WTC11 (cell line): ENCODE data around the gene MAP4K1. TPM values are rescaled to one million over a fixed set of nuclear protein-coding genes. Genes with fewer than 3 reads are reported as not detected.
A peak's percentile ranks its signal among the peaks of the same experiment; 100 is the strongest.

Experiments used
- ATF6 ChIP-seq: sonication (generic); formaldehyde crosslinking; IDR thresholded peaks from 2 replicates; pipeline ENCODE4 v1.8.1; 2023; ENCODE audit warnings: mild to moderate bottlenecking, missing genetic modification reagents
- CDX4 ChIP-seq: fragments of 250-450 bp; sonication (Bioruptor Pico); IDR thresholded peaks from 2 replicates; pipeline ENCODE4 v1.9.0; 2021; ENCODE audit warnings: moderate library complexity, mild to moderate bottlenecking, inconsistent platforms, borderline replicate concordance
- E2F1 ChIP-seq: sonication (generic); formaldehyde crosslinking; IDR thresholded peaks from 2 replicates; pipeline ENCODE4 v1.8.0; 2022; ENCODE audit warnings: mild to moderate bottlenecking, missing genetic modification reagents
- E2F5 ChIP-seq: sonication (generic); formaldehyde crosslinking; IDR thresholded peaks from 2 replicates; pipeline ENCODE4 v1.8.1; 2022; ENCODE audit warnings: mild to moderate bottlenecking, moderate library complexity, missing genetic modification reagents
- FOXK1 ChIP-seq: sonication (generic); formaldehyde crosslinking; IDR thresholded peaks from 2 replicates; pipeline ENCODE4 v1.8.0; 2022; ENCODE audit warnings: mild to moderate bottlenecking, moderate library complexity, missing genetic modification reagents
- FOXP4 ChIP-seq: sonication (generic); formaldehyde crosslinking; IDR thresholded peaks from 2 replicates; pipeline ENCODE4 v1.8.0; 2022; ENCODE audit warnings: mild to moderate bottlenecking, missing genetic modification reagents
- IRF2 ChIP-seq: sonication (generic); formaldehyde crosslinking; IDR thresholded peaks from 2 replicates; pipeline ENCODE4 v1.8.0; 2022; ENCODE audit warnings: low read depth, missing genetic modification reagents, borderline replicate concordance
- KAT7 ChIP-seq: sonication (generic); formaldehyde crosslinking; IDR thresholded peaks from 2 replicates; pipeline ENCODE4 v1.8.1; 2023; ENCODE audit warnings: missing genetic modification reagents, mild to moderate bottlenecking, borderline replicate concordance
- MLX ChIP-seq: sonication (generic); formaldehyde crosslinking; IDR thresholded peaks from 2 replicates; pipeline ENCODE4 v1.8.1; 2023; ENCODE audit warnings: mild to moderate bottlenecking, missing genetic modification reagents, moderate library complexity
- MXD4 ChIP-seq: fragments of 250-450 bp; sonication (Bioruptor Pico); IDR thresholded peaks from 2 replicates; pipeline ENCODE4 v1.8.0; 2021; ENCODE audit warnings: mild to moderate bottlenecking, moderate library complexity, borderline replicate concordance
- NFATC4 ChIP-seq: fragments of 250-450 bp; sonication (Bioruptor Pico); IDR thresholded peaks from 2 replicates; pipeline ENCODE4 v1.9.0; 2021; ENCODE audit warnings: mild to moderate bottlenecking
- NR2C2 ChIP-seq: sonication (generic); formaldehyde crosslinking; IDR thresholded peaks from 2 replicates; pipeline ENCODE4 v1.8.0; 2022; ENCODE audit warnings: mild to moderate bottlenecking, missing genetic modification reagents
- NR3C1 ChIP-seq: sonication (generic); formaldehyde crosslinking; conservative IDR thresholded peaks from 2 replicates; pipeline ENCODE4 v1.8.1; 2023; ENCODE audit warnings: low read depth, mild to moderate bottlenecking, missing genetic modification reagents
- OVOL2 ChIP-seq: fragments of 250-450 bp; sonication (Bioruptor Pico); IDR thresholded peaks from 2 replicates; pipeline ENCODE4 v1.9.0; 2021; ENCODE audit warnings: mild to moderate bottlenecking, borderline replicate concordance
- PRDM15 ChIP-seq: sonication (generic); formaldehyde crosslinking; IDR thresholded peaks from 2 replicates; pipeline ENCODE4 v1.8.0; 2022; ENCODE audit warnings: missing genetic modification reagents
- PRRX2 ChIP-seq: fragments of 250-450 bp; sonication (Bioruptor Pico); IDR thresholded peaks from 2 replicates; pipeline ENCODE4 v1.8.0; 2021; ENCODE audit warnings: mild to moderate bottlenecking
- SP1 ChIP-seq: sonication (generic); formaldehyde crosslinking; conservative IDR thresholded peaks from 2 replicates; pipeline ENCODE4 v1.8.1; 2022; ENCODE audit warnings: missing genetic modification reagents
- TEAD4 ChIP-seq: sonication (generic); formaldehyde crosslinking; IDR thresholded peaks from 2 replicates; pipeline ENCODE4 v1.8.0; 2022; ENCODE audit warnings: mild to moderate bottlenecking, missing genetic modification reagents
- USF1 ChIP-seq: sonication (generic); formaldehyde crosslinking; IDR thresholded peaks from 2 replicates; pipeline ENCODE4 v1.8.0; 2022; ENCODE audit warnings: mild to moderate bottlenecking, missing genetic modification reagents
- USF2 ChIP-seq: sonication (generic); formaldehyde crosslinking; IDR thresholded peaks from 2 replicates; pipeline ENCODE4 v1.8.1; 2023; ENCODE audit warnings: mild to moderate bottlenecking, missing genetic modification reagents, moderate library complexity
- ZMAT4 ChIP-seq: fragments of 250-450 bp; sonication (Bioruptor Pico); IDR thresholded peaks from 2 replicates; pipeline ENCODE4 v1.9.0; 2021; ENCODE audit warnings: mild to moderate bottlenecking
- ZNF121 ChIP-seq: sonication (generic); formaldehyde crosslinking; IDR thresholded peaks from 2 replicates; pipeline ENCODE4 v1.8.0; 2023; ENCODE audit warnings: missing genetic modification reagents
- ZNF219 ChIP-seq: sonication (generic); formaldehyde crosslinking; IDR thresholded peaks from 2 replicates; pipeline ENCODE4 v1.8.0; 2023; ENCODE audit warnings: missing genetic modification reagents, mild to moderate bottlenecking, borderline replicate concordance
- total RNA-seq: library from RNA; stranded (reverse); gene quantifications from 3 replicates; pipeline ENCODE4 v1.2.3, GENCODE V29; 2021

Gene MAP4K1
- total RNA-seq, 1 experiment from 2014 or later: 14.0 TPM

- TF ChIP-seq CDX4 (no peak), FOXK1 (0 out of 2 replicates have a peak, but pooled peaks have one; percentile 50), NR3C1 (CRISPR knock-in tag) (no peak), IRF2 (CRISPR knock-in tag) (no peak), PRDM15 (CRISPR knock-in tag) (no peak), MXD4 (CRISPR knock-in tag) (no peak), ZNF219 (no peak), KAT7 (CRISPR knock-in tag) (no peak), E2F5 (no peak), FOXP4 (CRISPR knock-in tag) (peak; percentile 66; the same call in 1 of the 2 replicates), SP1 (peak; percentile 74), MLX (CRISPR knock-in tag) (no peak), ZNF121 (CRISPR knock-in tag) (no peak), NR2C2 (CRISPR knock-in tag) (no peak), USF1 (CRISPR knock-in tag) (no peak), ZMAT4 (no peak), PRRX2 (CRISPR knock-in tag) (no peak), USF2 (CRISPR knock-in tag) (no peak), TEAD4 (CRISPR knock-in tag) (peak; percentile 75; the same call in 1 of the 2 replicates), OVOL2 (CRISPR knock-in tag) (no peak), ATF6 (CRISPR knock-in tag) (no peak), E2F1 (CRISPR knock-in tag) (no peak), NFATC4 (CRISPR knock-in tag) (no peak)
These were observed 48.4 kb upstream of the MAP4K1 start (continued) for GRCh38 chr19:38665950-38666662.
